HG02571 (cell line): ENCODE results near the gene KLHL35.

Experiments used
- ATAC-seq: cut with Tn5 transposase; IDR thresholded peaks from one replicate; pipeline ENCODE4 v1.9.1; 2021; ENCODE audit warnings: mild to moderate bottlenecking, moderate library complexity; ENCODE audit not compliant: unreplicated experiment

Gene KLHL35

DNA sequence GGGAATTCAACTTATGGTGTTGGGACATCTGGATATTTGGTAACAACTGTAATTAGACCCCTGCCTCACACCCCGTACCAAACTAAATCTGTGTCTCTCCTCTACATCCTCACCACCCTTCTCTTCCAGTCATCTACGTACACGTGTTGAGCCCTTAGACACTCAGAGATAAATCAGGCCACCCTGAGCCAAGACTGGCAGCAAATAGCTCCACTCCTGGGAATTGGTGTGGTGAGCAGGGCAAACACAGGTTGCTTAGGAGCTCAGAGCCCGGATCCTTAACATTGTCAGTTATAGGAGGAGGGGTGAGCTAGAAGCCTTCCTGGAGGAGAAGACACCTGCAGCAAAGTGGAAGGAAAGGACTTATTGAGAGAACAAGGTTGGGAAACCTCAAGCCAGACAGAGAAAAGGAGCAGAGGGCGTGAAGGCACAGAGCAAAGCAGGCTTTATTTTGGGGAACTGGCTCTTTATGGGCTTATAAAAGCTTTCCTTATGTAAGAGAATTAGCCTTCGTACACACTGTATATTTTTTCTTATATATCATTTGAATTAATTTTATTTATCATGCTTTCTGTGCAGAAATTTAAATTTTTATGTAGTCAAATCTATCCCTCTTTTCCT is 36.9 kb upstream of the KLHL35 start:
- ATAC-seq = no peak

- ATAC-seq = no peak
Observed at GRCh38 chr11:75468534-75469340, 35.7 kb upstream of the KLHL35 start.

DNA sequence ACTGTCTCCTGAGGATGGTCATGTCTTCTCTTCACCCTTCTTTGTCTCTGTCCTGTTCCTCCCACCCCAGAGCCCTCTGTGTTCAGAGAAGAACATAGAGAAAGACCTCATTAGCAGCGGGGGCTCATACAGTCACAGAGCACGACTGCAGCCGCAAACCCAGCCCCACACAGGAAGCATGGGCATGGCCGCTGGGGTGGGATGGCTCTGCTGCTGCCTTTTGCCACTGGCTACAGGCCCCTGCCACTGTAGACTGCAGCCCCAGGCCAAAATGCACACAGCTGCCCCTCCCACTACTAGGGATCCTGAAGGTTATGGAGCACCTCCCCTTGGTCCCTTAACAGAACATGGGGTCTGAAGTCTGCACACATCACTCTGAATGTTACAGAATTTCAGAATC is 34.9 kb upstream of the KLHL35 start:
- no peak for ATAC-seq

DNA sequence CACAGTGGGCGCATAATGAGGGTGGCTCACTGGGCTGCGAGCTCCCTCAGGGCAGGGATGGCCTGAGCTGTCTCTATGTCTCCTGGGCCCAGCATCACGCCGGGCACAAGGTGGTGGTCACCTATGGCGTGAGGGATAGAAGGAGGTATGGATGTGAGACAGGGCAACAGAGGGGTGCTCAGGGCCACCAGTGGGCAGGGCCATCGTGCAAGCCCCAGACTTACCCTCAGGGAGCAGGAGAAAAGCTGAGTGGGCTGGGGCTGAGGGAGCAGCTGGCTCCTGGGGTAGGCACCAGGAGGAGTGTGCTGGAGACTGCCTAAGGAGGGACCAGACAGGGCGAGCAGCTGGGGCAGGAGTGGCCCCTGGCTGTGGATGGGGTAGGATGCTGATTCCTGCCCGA is 34.3 kb upstream of the KLHL35 start:
- ATAC-seq = no peak

- no peak for ATAC-seq
Observed at GRCh38 chr11:75465701-75466531, 32.9 kb upstream of the KLHL35 start.

DNA sequence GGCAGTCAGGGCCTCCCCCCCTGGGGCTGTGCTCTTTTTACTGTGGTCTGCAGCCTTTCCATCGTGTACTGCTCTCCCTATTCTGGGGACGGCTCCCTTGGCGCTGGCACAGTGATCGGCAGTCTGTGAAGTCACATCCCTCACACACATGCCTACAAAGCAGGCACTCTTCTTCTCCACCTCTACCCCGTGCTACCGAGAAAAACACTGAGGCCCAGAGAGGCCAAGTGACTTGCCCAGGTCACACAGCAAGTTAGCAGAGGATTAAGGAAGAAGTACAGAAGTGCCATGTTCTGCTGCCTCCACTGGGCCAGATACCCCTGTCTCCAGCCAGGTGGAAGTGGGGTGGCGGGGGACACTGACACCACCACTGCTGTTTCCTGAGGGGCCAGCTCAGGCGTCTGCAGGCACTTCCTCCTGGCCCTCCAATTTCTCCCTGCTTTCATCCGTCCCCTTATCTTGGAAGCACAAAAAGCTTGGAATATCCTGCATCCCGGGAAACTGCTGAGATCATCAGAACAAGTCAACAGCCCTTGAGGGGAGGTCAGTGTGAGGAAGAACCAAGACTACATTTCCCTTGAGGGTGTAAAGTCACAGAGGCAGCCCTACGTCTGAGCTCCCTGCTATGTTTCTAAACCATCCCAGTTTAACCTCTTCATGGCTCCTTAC is 30.2 kb upstream of the KLHL35 start:
- no peak for ATAC-seq

- no peak for ATAC-seq
Observed at GRCh38 chr11:75462117-75462653, 29.2 kb upstream of the KLHL35 start.

DNA sequence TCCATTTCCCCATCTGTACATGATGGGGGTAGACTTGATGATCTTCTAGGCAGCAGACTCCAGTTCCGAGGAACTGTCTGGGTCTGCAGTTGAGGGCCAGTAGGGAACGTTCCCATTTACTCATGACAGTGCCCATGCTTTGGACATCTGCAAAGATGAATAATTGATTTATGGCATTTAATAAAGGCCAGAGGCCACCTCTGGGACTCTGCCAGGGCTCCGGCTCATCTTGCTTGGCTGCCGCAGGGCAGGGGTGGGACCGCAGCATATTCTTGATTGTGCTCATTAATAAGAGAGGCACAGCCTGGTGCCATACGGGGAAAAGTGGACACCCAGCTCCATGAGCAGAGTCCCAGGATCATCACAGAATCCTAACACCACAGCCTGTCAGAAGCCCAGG is 28.1 kb upstream of the KLHL35 start:
- ATAC-seq = no peak

- ATAC-seq = no peak
Observed at GRCh38 chr11:75456596-75457183, 23.7 kb upstream of the KLHL35 start.

GRCh38 chr11:75454987-75455386 is 22.0 kb upstream of the KLHL35 start:
- ATAC-seq = no peak

- no peak for ATAC-seq
Observed at GRCh38 chr11:75453916-75454655, 21.1 kb upstream of the KLHL35 start.

GRCh38 chr11:75450826-75451821 is 18.1 kb upstream of the KLHL35 start:
- no peak for ATAC-seq

GRCh38 chr11:75450236-75450635 is 17.2 kb upstream of the KLHL35 start:
- ATAC-seq = no peak

GRCh38 chr11:75449776-75450175 is 16.8 kb upstream of the KLHL35 start:
- no peak for ATAC-seq

DNA sequence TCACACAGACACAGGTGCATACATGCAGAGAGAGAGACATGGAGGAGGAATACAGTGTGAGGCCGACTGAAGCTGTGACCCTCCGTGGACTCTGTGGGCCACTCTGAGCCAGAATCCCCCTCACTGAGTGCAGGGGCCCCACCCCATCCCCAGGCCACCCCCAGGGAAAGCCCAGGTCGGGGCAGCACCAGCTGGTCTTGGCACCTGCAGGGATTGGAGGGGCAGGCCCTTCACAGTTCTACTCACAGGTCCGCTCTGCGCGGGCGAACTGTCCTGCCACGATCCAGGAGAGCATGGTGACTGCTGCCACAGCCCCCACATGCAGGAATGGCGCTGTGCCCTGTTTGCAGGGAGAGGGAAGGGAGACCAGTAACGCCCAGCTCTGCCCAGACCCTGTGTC is 16.3 kb upstream of the KLHL35 start:
- no peak for ATAC-seq

- ATAC-seq = no peak
Observed at GRCh38 chr11:75447415-75447814, 14.4 kb upstream of the KLHL35 start.

- ATAC-seq = no peak
Observed at GRCh38 chr11:75445315-75445953, 12.4 kb upstream of the KLHL35 start.

DNA sequence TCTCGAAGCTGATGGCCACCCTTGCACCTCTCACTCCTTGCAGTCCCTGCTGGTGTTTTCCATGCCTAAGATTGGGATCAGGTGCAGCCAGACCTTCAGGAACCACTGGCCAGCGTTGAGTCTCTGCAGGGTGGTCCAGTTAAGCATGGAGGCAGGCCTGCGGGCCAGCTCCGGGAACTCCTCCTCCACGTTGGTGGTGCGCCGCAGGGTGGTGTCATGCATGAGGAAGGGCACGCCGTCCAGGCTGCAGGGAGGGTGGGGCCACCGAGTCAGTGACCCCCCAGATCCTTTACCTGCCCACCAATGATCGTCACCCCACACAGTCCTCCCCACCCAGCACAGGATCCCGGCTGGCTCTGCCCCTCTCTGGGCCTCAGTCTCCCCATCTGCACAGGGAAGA is 10.0 kb upstream of the KLHL35 start:
- ATAC-seq = no peak
